Activated T-cell treated with anti-CD3 and anti-CD28 coated beads, Interleukin-2, amount 50 U/mL, for 24 hours (primary cell): ENCODE results near the gene TEC.
"Not testable (repeated sequence)": the region's sequence is repeated elsewhere in the genome, so short reads cannot be mapped to it uniquely, and the experiment has no call there.

ENCODE experiments used
- DNase-seq: peaks from one replicate; pipeline ENCODE4 v3.0.0-alpha.2; 2020
- H3K27ac Mint-ChIP-seq: 2 replicates; pipeline ENCODE4 v1.8.0; 2020; ENCODE audit warnings: mild to moderate bottlenecking, mixed read lengths
- H3K27me3 Mint-ChIP-seq: 2 replicates; pipeline ENCODE4 v1.8.0; 2020; ENCODE audit warnings: mixed read lengths
- H3K36me3 Mint-ChIP-seq: 2 replicates; pipeline ENCODE4 v1.8.0; 2020; ENCODE audit warnings: low read depth, mixed read lengths
- H3K4me1 Mint-ChIP-seq: 2 replicates; pipeline ENCODE4 v1.8.0; 2020; ENCODE audit warnings: low read depth, mixed read lengths
- H3K4me3 Mint-ChIP-seq: 2 replicates; pipeline ENCODE4 v1.8.0; 2020; ENCODE audit warnings: mild to moderate bottlenecking, moderate library complexity, mixed read lengths
- H3K9me3 Mint-ChIP-seq: 2 replicates; pipeline ENCODE4 v1.8.0; 2020; ENCODE audit warnings: mixed read lengths

TEC gene

GRCh38 chr4:48241731-48242130 is 27.9 kb downstream of the TEC start:
- Mint-ChIP-seq H3K4me1 (peaks cover 2% of the 10 kb centered on the region), H3K27ac (no peak overlapping the region)
- no peak for DNase-seq

GRCh38 chr4:48237996-48238645 is 31.5 kb downstream of the TEC start:
- Mint-ChIP-seq H3K4me3 (no peak overlapping the region), H3K4me1 (peaks cover 8% of the 10 kb centered on the region), H3K9me3 (no peaks in the 10 kb centered on the region), H3K27me3 (no peaks in the 10 kb centered on the region), H3K36me3 (no peaks in the 10 kb centered on the region), H3K27ac (no peak overlapping the region)
- no peak for DNase-seq

More at GRCh38 chr4:48241731-48242130, 27.9 kb downstream of the TEC start:
- no peak overlapping the region for H3K4me3 Mint-ChIP-seq
- no peaks in the 10 kb centered on the region for H3K9me3 Mint-ChIP-seq
- H3K27me3 Mint-ChIP-seq = no peaks in the 10 kb centered on the region
- no peaks in the 10 kb centered on the region for H3K36me3 Mint-ChIP-seq

GRCh38 chr4:48235050-48235449 is 34.6 kb downstream of the TEC start:
- H3K36me3 Mint-ChIP-seq = no peaks in the 10 kb centered on the region
- H3K27ac Mint-ChIP-seq = no peak overlapping the region
- H3K9me3 Mint-ChIP-seq = no peaks in the 10 kb centered on the region
- H3K4me1 Mint-ChIP-seq = peaks cover 6% of the 10 kb centered on the region
- no peak overlapping the region for H3K4me3 Mint-ChIP-seq
- no peak for DNase-seq
- no peaks in the 10 kb centered on the region for H3K27me3 Mint-ChIP-seq

GRCh38 chr4:48234575-48234974 is 35.1 kb downstream of the TEC start:
- Mint-ChIP-seq H3K27me3 (no peaks in the 10 kb centered on the region), H3K4me3 (no peak overlapping the region), H3K27ac (no peak overlapping the region), H3K36me3 (no peaks in the 10 kb centered on the region), H3K9me3 (no peaks in the 10 kb centered on the region), H3K4me1 (peaks cover 6% of the 10 kb centered on the region)
- no peak for DNase-seq

- peaks cover 2% of the 10 kb centered on the region for H3K36me3 Mint-ChIP-seq
- H3K4me3 Mint-ChIP-seq = no peak overlapping the region
- H3K9me3 Mint-ChIP-seq = no peaks in the 10 kb centered on the region
- no peaks in the 10 kb centered on the region for H3K27me3 Mint-ChIP-seq
- no peak for DNase-seq
- H3K4me1 Mint-ChIP-seq = peaks cover under 1% of the 10 kb centered on the region
- H3K27ac Mint-ChIP-seq = no peak overlapping the region
Observed at GRCh38 chr4:48228949-48229348, 40.7 kb downstream of the TEC start.

GRCh38 chr4:48227662-48228061 is 42.0 kb downstream of the TEC start:
- Mint-ChIP-seq H3K4me1 (no peaks in the 10 kb centered on the region), H3K27ac (no peak overlapping the region), H3K27me3 (no peaks in the 10 kb centered on the region), H3K4me3 (no peak overlapping the region), H3K9me3 (no peaks in the 10 kb centered on the region), H3K36me3 (peaks cover 2% of the 10 kb centered on the region)
- no peak for DNase-seq

GRCh38 chr4:48226199-48226598 is 43.4 kb downstream of the TEC start:
- no peak for DNase-seq
- Mint-ChIP-seq H3K9me3 (no peaks in the 10 kb centered on the region), H3K4me3 (no peak overlapping the region), H3K27me3 (no peaks in the 10 kb centered on the region), H3K36me3 (peaks cover 2% of the 10 kb centered on the region), H3K4me1 (no peaks in the 10 kb centered on the region), H3K27ac (no peak overlapping the region)

GRCh38 chr4:48225368-48226141 is 44.1 kb downstream of the TEC start:
- Mint-ChIP-seq H3K27ac (no peak overlapping the region), H3K27me3 (no peaks in the 10 kb centered on the region), H3K4me3 (no peak overlapping the region), H3K36me3 (peaks cover 2% of the 10 kb centered on the region), H3K4me1 (no peaks in the 10 kb centered on the region), H3K9me3 (no peaks in the 10 kb centered on the region)
- DNase-seq = no peak

GRCh38 chr4:48224606-48225005 is 45.0 kb downstream of the TEC start:
- H3K4me1 Mint-ChIP-seq = no peaks in the 10 kb centered on the region
- no peaks in the 10 kb centered on the region for H3K27me3 Mint-ChIP-seq
- no peaks in the 10 kb centered on the region for H3K9me3 Mint-ChIP-seq
- no peak overlapping the region for H3K4me3 Mint-ChIP-seq
- no peak overlapping the region for H3K27ac Mint-ChIP-seq
- peaks cover 2% of the 10 kb centered on the region for H3K36me3 Mint-ChIP-seq
- no peak for DNase-seq

GRCh38 chr4:48223633-48224295 is 45.9 kb downstream of the TEC start:
- Mint-ChIP-seq H3K27me3 (no peaks in the 10 kb centered on the region), H3K27ac (no peak overlapping the region), H3K4me1 (no peaks in the 10 kb centered on the region), H3K9me3 (no peaks in the 10 kb centered on the region), H3K36me3 (peaks cover 2% of the 10 kb centered on the region), H3K4me3 (no peak overlapping the region)
- no peak for DNase-seq

GRCh38 chr4:48222491-48222890 is 47.1 kb downstream of the TEC start:
- no peaks in the 10 kb centered on the region for H3K9me3 Mint-ChIP-seq
- no peaks in the 10 kb centered on the region for H3K36me3 Mint-ChIP-seq
- H3K27me3 Mint-ChIP-seq = no peaks in the 10 kb centered on the region
- H3K27ac Mint-ChIP-seq = no peak overlapping the region
- no peaks in the 10 kb centered on the region for H3K4me1 Mint-ChIP-seq
- no peak overlapping the region for H3K4me3 Mint-ChIP-seq
- no peak for DNase-seq

GRCh38 chr4:48219430-48219829 is 50.2 kb downstream of the TEC start:
- not testable (repeated sequence) for H3K27me3 Mint-ChIP-seq, DNase-seq, H3K27ac Mint-ChIP-seq, H3K4me3 Mint-ChIP-seq, H3K9me3 Mint-ChIP-seq, H3K4me1 Mint-ChIP-seq, H3K36me3 Mint-ChIP-seq

- no peak overlapping the region for H3K4me3 Mint-ChIP-seq
- no peaks in the 10 kb centered on the region for H3K9me3 Mint-ChIP-seq
- H3K27me3 Mint-ChIP-seq = no peaks in the 10 kb centered on the region
- no peak for DNase-seq
- no peaks in the 10 kb centered on the region for H3K36me3 Mint-ChIP-seq
- peaks cover 6% of the 10 kb centered on the region for H3K4me1 Mint-ChIP-seq
- H3K27ac Mint-ChIP-seq = no peak overlapping the region
Observed at GRCh38 chr4:48216563-48216962, 53.1 kb downstream of the TEC start.

- no peak overlapping the region for H3K4me3 Mint-ChIP-seq
- H3K9me3 Mint-ChIP-seq = no peaks in the 10 kb centered on the region
- H3K27ac Mint-ChIP-seq = no peak overlapping the region
- DNase-seq = no peak
- peaks cover 6% of the 10 kb centered on the region for H3K4me1 Mint-ChIP-seq
- no peaks in the 10 kb centered on the region for H3K27me3 Mint-ChIP-seq
- H3K36me3 Mint-ChIP-seq = no peaks in the 10 kb centered on the region
Observed at GRCh38 chr4:48215977-48216376, 53.7 kb downstream of the TEC start.

- no peak for DNase-seq
- Mint-ChIP-seq H3K27ac (no peak overlapping the region), H3K36me3 (no peaks in the 10 kb centered on the region), H3K9me3 (no peaks in the 10 kb centered on the region), H3K4me1 (peaks cover 12% of the 10 kb centered on the region), H3K4me3 (no peak overlapping the region), H3K27me3 (no peaks in the 10 kb centered on the region)
Observed at GRCh38 chr4:48212165-48212564, 57.5 kb downstream of the TEC start.
